GM12865 (cell line): ENCODE measurements around the gene RNASE7.

ENCODE experiments used
- DNase-seq: peaks from one replicate; pipeline ENCODE4 v3.0.0; 2010; ENCODE audit warnings: low read depth
- H3K4me3 ChIP-seq: 2 replicates; pipeline ENCODE4 v1.5.1; 2011; ENCODE audit warnings: mild to moderate bottlenecking, low read depth, low read length, control low read depth
- CTCF ChIP-seq: IDR thresholded peaks from 2 replicates; pipeline ENCODE4 v1.5.1; 2011; ENCODE audit warnings: low read length, control low read depth, low read depth, inconsistent platforms; ENCODE audit not compliant: insufficient read depth; ENCODE audit errors: missing control alignments

Gene RNASE7

DNA sequence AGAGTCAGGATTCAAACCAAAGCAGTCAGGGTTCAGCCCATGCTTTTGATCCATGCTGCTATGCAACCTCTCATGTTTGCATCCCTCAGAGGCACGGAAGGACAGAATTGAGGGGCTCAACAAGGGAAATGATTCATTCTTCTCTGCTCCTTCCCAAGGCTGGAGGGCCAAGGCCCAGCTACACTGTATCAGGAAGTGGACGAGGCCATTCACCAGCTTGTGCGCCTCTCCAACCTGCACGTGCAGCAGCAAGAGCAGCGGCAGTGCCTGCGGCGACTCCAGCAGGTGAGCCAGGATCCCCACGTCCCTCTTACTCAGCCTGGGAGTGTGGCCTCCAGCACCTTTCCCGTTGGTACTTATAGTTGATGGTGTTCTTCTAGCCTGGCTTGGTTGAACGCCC is 36.6 kb downstream of the RNASE7 start:
- no peak overlapping the region for H3K4me3 ChIP-seq
- no peak for TF ChIP-seq CTCF
- DNase-seq = no peak

DNA sequence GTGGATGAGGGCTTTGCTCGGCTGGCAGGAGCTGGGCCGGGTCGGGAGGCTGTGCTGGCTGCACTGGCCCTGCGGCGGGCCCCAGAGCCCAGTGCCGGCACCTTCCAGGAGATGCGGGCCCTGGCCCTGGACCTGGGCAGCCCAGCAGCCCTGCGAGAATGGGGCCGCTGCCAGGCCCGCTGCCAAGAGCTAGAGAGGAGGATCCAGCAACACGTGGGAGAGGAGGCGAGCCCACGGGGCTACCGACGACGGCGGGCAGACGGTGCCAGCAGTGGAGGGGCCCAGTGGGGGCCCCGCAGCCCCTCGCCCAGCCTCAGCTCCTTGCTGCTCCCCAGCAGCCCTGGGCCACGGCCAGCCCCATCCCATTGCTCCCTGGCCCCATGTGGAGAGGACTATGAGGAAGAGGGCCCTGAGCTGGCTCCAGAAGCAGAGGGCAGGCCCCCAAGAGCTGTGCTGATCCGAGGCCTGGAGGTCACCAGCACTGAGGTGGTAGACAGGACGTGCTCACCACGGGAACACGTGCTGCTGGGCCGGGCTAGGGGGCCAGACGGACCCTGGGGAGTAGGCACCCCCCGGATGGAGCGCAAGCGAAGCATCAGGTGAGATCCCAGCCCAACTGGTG is 39.5 kb downstream of the RNASE7 start:
- H3K4me3 ChIP-seq = no peak overlapping the region
- DNase-seq = no peak
- TF ChIP-seq CTCF = no peak

- DNase-seq = no peak
- H3K4me3 ChIP-seq = no peak overlapping the region
- TF ChIP-seq CTCF = no peak
Observed at GRCh38 chr14:21083565-21084325, 41.6 kb downstream of the RNASE7 start.

GRCh38 chr14:21084396-21084795 is 42.2 kb downstream of the RNASE7 start:
- TF ChIP-seq CTCF = no peak
- DNase-seq = no peak
- H3K4me3 ChIP-seq = no peak overlapping the region

GRCh38 chr14:21084998-21085853 is 43.1 kb downstream of the RNASE7 start:
- TF ChIP-seq CTCF = no peak
- DNase-seq = no peak
- no peak overlapping the region for H3K4me3 ChIP-seq

GRCh38 chr14:21086908-21087293 is 44.7 kb downstream of the RNASE7 start:
- no peak for TF ChIP-seq CTCF
- DNase-seq = no peak
- H3K4me3 ChIP-seq = no peak overlapping the region
